ENCODE data around the gene RPAP3. TPM values are rescaled to one million over a fixed set of nuclear protein-coding genes. Genes with fewer than 3 reads are reported as not detected.

Gene RPAP3
- total RNA-seq, 6 donors from 2014 or later = 6.5 to 28.0 (median 16.4) TPM

DNA sequence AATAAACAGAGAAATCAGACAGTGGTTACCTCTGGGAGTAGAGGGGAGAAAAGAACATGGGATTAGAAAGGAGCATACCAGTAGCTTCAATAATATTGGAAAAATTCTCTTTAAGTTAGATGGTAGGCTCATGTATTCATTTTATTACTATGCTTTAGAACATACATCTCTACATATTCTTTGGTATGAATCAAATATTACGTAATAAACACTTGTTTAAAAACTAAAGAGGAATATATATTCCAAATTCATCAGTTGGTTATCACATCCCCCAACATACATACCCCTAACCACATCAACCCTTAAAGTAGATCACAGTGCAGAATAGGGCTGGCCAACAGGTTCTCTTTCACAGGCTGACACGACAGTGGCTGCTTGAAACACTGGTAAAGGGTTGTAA, 5.6 kb downstream of the RPAP3 start:
- Histone ChIP-seq H3K9me3 (no peaks in the 10 kb centered on the region), H3K27me3 (no peaks in the 10 kb centered on the region), H3K36me3 (peaks cover 0 to 29% (median 8%) of the 10 kb centered on the region in 4 donors), H3K27ac (no peak overlapping the region), H3K4me3 (no peak overlapping the region), H3K4me1 (peaks cover 6 to 11% (median 9%) of the 10 kb centered on the region in 4 donors)
- no peak for DNase-seq
- TF ChIP-seq POLR2A (IDR thresholded peaks at IDR 0.05) (no peak), POLR2AphosphoS5 (IDR thresholded peaks at IDR 0.05) (no peak), EP300 (IDR thresholded peaks at IDR 0.05) (no peak), CTCF (IDR thresholded peaks at IDR 0.05) (no peak)
- WGBS, 2 donors = 89 to 92% methylated on average over 2 of the region's 2 CpGs
- ATAC-seq (ENCODE audit: low FRiP score in 2 of 2) = no peak

DNA sequence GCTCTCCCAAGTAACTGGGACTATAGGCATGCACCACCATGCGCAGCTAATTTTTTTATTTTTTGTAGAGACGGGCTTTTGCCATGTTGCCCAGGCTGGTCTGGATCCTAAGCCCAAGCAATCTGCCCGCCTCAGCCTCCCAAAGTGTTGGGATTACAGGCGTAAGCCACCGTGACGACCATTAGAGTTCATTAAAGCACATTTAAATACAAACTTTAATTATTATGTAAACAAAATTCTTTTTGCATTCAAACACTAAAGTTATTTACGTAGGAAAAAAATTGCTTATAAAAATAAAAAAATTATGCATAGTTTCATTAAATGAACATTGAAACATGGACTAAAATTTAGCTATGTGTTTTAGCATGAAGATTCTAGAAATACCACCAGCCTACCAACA, 7.2 kb downstream of the RPAP3 start:
- TF ChIP-seq EP300 (IDR thresholded peaks at IDR 0.05) (no peak), CTCF (IDR thresholded peaks at IDR 0.05) (no peak), POLR2AphosphoS5 (IDR thresholded peaks at IDR 0.05) (no peak), POLR2A (IDR thresholded peaks at IDR 0.05) (no peak)
- DNase-seq = no peak

DNA sequence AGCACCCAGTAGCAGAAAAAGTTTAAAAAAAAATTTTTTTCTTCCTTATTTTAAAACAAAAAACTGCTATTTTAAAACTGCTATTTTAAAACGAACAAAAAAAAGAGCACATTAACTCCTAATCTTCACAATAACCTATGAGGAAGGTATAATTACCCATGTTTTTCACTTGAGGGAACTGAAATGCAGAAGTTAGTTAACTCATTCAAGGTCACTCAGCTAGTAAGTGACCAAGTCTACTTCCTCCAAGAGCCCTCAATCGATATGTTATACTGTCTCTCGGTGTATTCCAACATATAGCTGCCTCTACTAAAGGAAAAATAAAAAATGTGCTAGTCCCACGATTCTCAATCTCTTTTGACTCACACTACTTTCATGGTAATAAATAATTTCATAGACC, 7.8 kb downstream of the RPAP3 start:
- WGBS, 2 donors = 66 to 79% methylated on average over 4 of the region's 4 CpGs
- no peak for TF ChIP-seq CTCF (IDR thresholded peaks at IDR 0.05)
- no peak for TF ChIP-seq POLR2A (IDR thresholded peaks at IDR 0.05)
- TF ChIP-seq POLR2AphosphoS5 (IDR thresholded peaks at IDR 0.05) = no peak
- TF ChIP-seq EP300 (IDR thresholded peaks at IDR 0.05) = no peak
- no peak for DNase-seq
- no peak overlapping the region for H3K27ac ChIP-seq
- H3K4me3 ChIP-seq = no peak overlapping the region
- H3K27me3 ChIP-seq = no peaks in the 10 kb centered on the region
- H3K36me3 ChIP-seq = peaks cover 0 to 46% (median 8%) of the 10 kb centered on the region in 4 donors
- no peaks in the 10 kb centered on the region for H3K9me3 ChIP-seq
- no peak for ATAC-seq (ENCODE audit: low FRiP score in 2 of 2)
- no peaks in the 10 kb centered on the region for H3K4me1 ChIP-seq

More for the DNA sequence above, 7.2 kb downstream of the RPAP3 start:
- Histone ChIP-seq H3K4me3 (no peak overlapping the region), H3K27me3 (no peaks in the 10 kb centered on the region), H3K27ac (no peak overlapping the region), H3K9me3 (no peaks in the 10 kb centered on the region), H3K36me3 (peaks cover 0 to 40% (median 8%) of the 10 kb centered on the region in 4 donors), H3K4me1 (no peaks in the 10 kb centered on the region)
- no peak for ATAC-seq (ENCODE audit: low FRiP score in 2 of 2)
- 93 to 95% methylated on average over 7 of the region's 7 CpGs for WGBS, 2 donors

DNA sequence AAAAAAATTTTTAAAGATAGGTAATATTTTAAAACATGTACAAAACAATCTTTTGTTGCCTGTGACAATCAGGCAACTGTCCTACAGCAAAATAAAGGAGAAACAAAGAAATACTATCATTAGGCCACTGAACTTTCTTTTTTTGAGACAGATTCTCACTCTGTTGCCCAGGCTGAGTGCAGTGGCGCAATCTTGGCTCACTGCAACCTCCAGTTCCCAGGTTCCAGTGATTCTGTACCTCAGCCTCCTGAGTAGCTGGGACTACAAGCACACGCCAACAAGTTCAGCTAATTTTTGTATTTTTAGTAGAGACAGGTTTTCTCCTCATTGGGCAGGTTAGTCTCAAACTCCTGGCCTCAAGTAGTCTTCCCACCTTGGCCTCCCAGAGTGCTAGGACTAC, 16.6 kb downstream of the RPAP3 start:
- Histone ChIP-seq H3K27me3 (no peaks in the 10 kb centered on the region), H3K9me3 (no peaks in the 10 kb centered on the region), H3K4me1 (no peaks in the 10 kb centered on the region), H3K36me3 (peaks cover 0 to 40% (median 8%) of the 10 kb centered on the region in 4 donors), H3K4me3 (no peak overlapping the region), H3K27ac (no peak overlapping the region)
- DNase-seq (no peak), ATAC-seq (ENCODE audit: low FRiP score in 2 of 2) (no peak)
- TF ChIP-seq CTCF (IDR thresholded peaks at IDR 0.05) (no peak), POLR2AphosphoS5 (IDR thresholded peaks at IDR 0.05) (no peak), POLR2A (IDR thresholded peaks at IDR 0.05) (no peak), EP300 (IDR thresholded peaks at IDR 0.05) (no peak)
- WGBS, 2 donors = 98 to 100% methylated on average over 2 of the region's 2 CpGs

GRCh38 chr12:47687636-47688035, 18.2 kb downstream of the RPAP3 start:
- DNase-seq = no peak
- Histone ChIP-seq H3K9me3 (no peaks in the 10 kb centered on the region), H3K4me3 (no peak overlapping the region), H3K4me1 (no peaks in the 10 kb centered on the region), H3K27ac (no peak overlapping the region), H3K27me3 (no peaks in the 10 kb centered on the region), H3K36me3 (peaks cover 0 to 32% (median 7%) of the 10 kb centered on the region in 4 donors)
- ATAC-seq (ENCODE audit: low FRiP score in 2 of 2) = no peak
- 82 to 91% methylated on average over 3 of the region's 3 CpGs for WGBS, 2 donors
- TF ChIP-seq POLR2A (IDR thresholded peaks at IDR 0.05) (no peak), POLR2AphosphoS5 (IDR thresholded peaks at IDR 0.05) (no peak), CTCF (IDR thresholded peaks at IDR 0.05) (no peak), EP300 (IDR thresholded peaks at IDR 0.05) (no peak)
